Lower lobe of right lung (tissue), 2 donors: Measurements from ENCODE around the gene IGLON5. TPM values are rescaled to one million over a fixed set of nuclear protein-coding genes. Genes with fewer than 3 reads are reported as not detected.

Experiments used
- ATAC-seq, 2 donors: fragments of 200-7000 bp; cut with Tn5 transposase; one replicate each; pipeline ENCODE4 v1.9.1; 2020 to 2022; ENCODE audit warnings: mild to moderate bottlenecking in 2 of 2, moderate library complexity in 2 of 2
- DNase-seq: peaks from one replicate; pipeline ENCODE4 v3.0.0-alpha.2; 2020
- H3K27ac ChIP-seq: fragments of 200-600 bp; one replicate; pipeline ENCODE4 v1.8.0; 2022
- H3K27me3 ChIP-seq: fragments of 200-600 bp; one replicate; pipeline ENCODE4 v1.8.0; 2022; ENCODE audit warnings: low read depth
- H3K36me3 ChIP-seq: fragments of 200-600 bp; one replicate; pipeline ENCODE4 v1.8.0; 2022; ENCODE audit warnings: mild to moderate bottlenecking
- H3K4me1 ChIP-seq: fragments of 200-600 bp; one replicate; pipeline ENCODE4 v1.8.0; 2022
- H3K4me3 ChIP-seq: fragments of 200-600 bp; one replicate; pipeline ENCODE4 v1.8.0; 2022; ENCODE audit warnings: mild to moderate bottlenecking
- H3K9me3 ChIP-seq: fragments of 200-600 bp; one replicate; pipeline ENCODE4 v1.8.0; 2022
- CTCF ChIP-seq: fragments of 200-600 bp; IDR thresholded peaks from one replicate; pipeline ENCODE4 v1.8.0; 2022; ENCODE audit warnings: antibody characterized with exemption, mild to moderate bottlenecking
- intact Hi-C: fragments of 100-400 bp; cut with DNase I; formaldehyde crosslinking; loops from one replicate; pipeline ENCODE4 v1.11.0; 2022
- total RNA-seq: library from RNA; stranded (reverse); fragmentation: NEBNext Ultra II Directional; extraction: Animal tissue kit (Norgen Biotek cat#: 25700); gene quantifications from one replicate; pipeline ENCODE4 v1.2.1, GENCODE V29; 2021
- donor health status: DM: no; HTN: yes; CAD: no; lungs with severe emphysema.

Gene IGLON5
- total RNA-seq, 1 donor from 2014 or later, result not detected

- TF ChIP-seq CTCF, result no peak
- intact Hi-C loops, result no loop called here
- H3K4me3 ChIP-seq, result no peak overlapping the region
- no peak overlapping the region for H3K27ac ChIP-seq
- DNase-seq (no peak), ATAC-seq (no peak)
- no peaks in the 10 kb centered on the region for H3K4me1 ChIP-seq
- H3K27me3 ChIP-seq, result peaks cover 15% of the 10 kb centered on the region
- no peaks in the 10 kb centered on the region for H3K9me3 ChIP-seq
- no peaks in the 10 kb centered on the region for H3K36me3 ChIP-seq
These were observed 34.3 kb upstream of the IGLON5 start for GRCh38 chr19:51277112-51277511.

GRCh38 chr19:51282335-51282734, 29.1 kb upstream of the IGLON5 start:
- TF ChIP-seq CTCF, result no peak
- no peak overlapping the region for H3K27ac ChIP-seq
- DNase-seq, result no peak
- intact Hi-C loops, result no loop called here
- no peaks in the 10 kb centered on the region for H3K9me3 ChIP-seq
- ATAC-seq, result no peak
- no peaks in the 10 kb centered on the region for H3K36me3 ChIP-seq
- H3K27me3 ChIP-seq, result peaks cover 14% of the 10 kb centered on the region
- H3K4me3 ChIP-seq, result no peak overlapping the region
- no peaks in the 10 kb centered on the region for H3K4me1 ChIP-seq

- ATAC-seq (no peak), DNase-seq (no peak)
- H3K36me3 ChIP-seq, result no peaks in the 10 kb centered on the region
- peaks cover 15% of the 10 kb centered on the region for H3K27me3 ChIP-seq
- H3K4me3 ChIP-seq, result no peak overlapping the region
- intact Hi-C loops, result no loop called here
- TF ChIP-seq CTCF, result no peak
- no peak overlapping the region for H3K27ac ChIP-seq
- H3K9me3 ChIP-seq, result no peaks in the 10 kb centered on the region
- H3K4me1 ChIP-seq, result no peaks in the 10 kb centered on the region
These were observed 25.8 kb upstream of the IGLON5 start for GRCh38 chr19:51285682-51286081.

GRCh38 chr19:51289635-51290034, 21.8 kb upstream of the IGLON5 start:
- intact Hi-C loops, result no loop called here
- ATAC-seq (no peak), DNase-seq (no peak)
- Histone ChIP-seq H3K4me1 (no peaks in the 10 kb centered on the region), H3K27ac (no peak overlapping the region), H3K36me3 (no peaks in the 10 kb centered on the region), H3K4me3 (no peak overlapping the region), H3K27me3 (peaks cover 29% of the 10 kb centered on the region), H3K9me3 (no peaks in the 10 kb centered on the region)
- no peak for TF ChIP-seq CTCF

GRCh38 chr19:51292971-51293370, 18.5 kb upstream of the IGLON5 start:
- intact Hi-C loops, result no loop called here
- Histone ChIP-seq H3K4me3 (no peak overlapping the region), H3K9me3 (no peaks in the 10 kb centered on the region), H3K27ac (no peak overlapping the region), H3K4me1 (no peaks in the 10 kb centered on the region), H3K27me3 (peaks cover 36% of the 10 kb centered on the region), H3K36me3 (no peaks in the 10 kb centered on the region)
- ATAC-seq (no peak), DNase-seq (no peak)
- TF ChIP-seq CTCF, result no peak
